HG03097 (cell line): ENCODE results near the gene GZF1.

Experiments
- ATAC-seq: cut with Tn5 transposase; IDR thresholded peaks from one replicate; pipeline ENCODE4 v1.9.1; 2021; ENCODE audit not compliant: unreplicated experiment, low FRiP score

Gene GZF1

GRCh38 chr20:23368316-23369071 lies 6.5 kb downstream of the GZF1 start:
- no peak for ATAC-seq

GRCh38 chr20:23369072-23369823 lies 7.3 kb downstream of the GZF1 start:
- ATAC-seq: no peak

GRCh38 chr20:23370274-23370673 lies 8.3 kb downstream of the GZF1 start:
- no peak for ATAC-seq

- no peak for ATAC-seq
Measured at GRCh38 chr20:23370873-23371272, 8.9 kb downstream of the GZF1 start.

GRCh38 chr20:23371496-23371895 lies 9.5 kb downstream of the GZF1 start:
- no peak for ATAC-seq

- no peak for ATAC-seq
Measured at GRCh38 chr20:23374441-23374840, 12.5 kb downstream of the GZF1 start.

- no peak for ATAC-seq
Measured at GRCh38 chr20:23375827-23376226, 13.8 kb downstream of the GZF1 start.

- no peak for ATAC-seq
Measured at GRCh38 chr20:23379772-23380171, 17.8 kb downstream of the GZF1 start.

- no peak for ATAC-seq
Measured at GRCh38 chr20:23381876-23382275, 19.9 kb downstream of the GZF1 start.

- ATAC-seq: no peak
Measured at GRCh38 chr20:23386304-23387117, 24.5 kb downstream of the GZF1 start.

GRCh38 chr20:23387118-23387443 lies 25.1 kb downstream of the GZF1 start:
- ATAC-seq: no peak

- ATAC-seq: no peak
Measured at GRCh38 chr20:23390091-23390774, 28.3 kb downstream of the GZF1 start.

GRCh38 chr20:23391707-23392310 lies 29.8 kb downstream of the GZF1 start:
- ATAC-seq: no peak

GRCh38 chr20:23393996-23394775 lies 32.2 kb downstream of the GZF1 start:
- no peak for ATAC-seq

GRCh38 chr20:23396950-23397627 lies 35.1 kb downstream of the GZF1 start:
- no peak for ATAC-seq

GRCh38 chr20:23397961-23398360 lies 36.0 kb downstream of the GZF1 start:
- ATAC-seq: no peak

GRCh38 chr20:23399568-23400241 lies 37.7 kb downstream of the GZF1 start:
- ATAC-seq: no peak

- no peak for ATAC-seq
Measured at GRCh38 chr20:23401051-23401450, 39.1 kb downstream of the GZF1 start.

- ATAC-seq: no peak
Measured at GRCh38 chr20:23403751-23404150, 41.8 kb downstream of the GZF1 start.
